GM18870 (cell line): ENCODE data around the gene LEMD1.

Experiments
- ATAC-seq: cut with Tn5 transposase; IDR thresholded peaks from one replicate; pipeline ENCODE4 v1.9.1; 2021; ENCODE audit warnings: moderate library complexity; ENCODE audit not compliant: unreplicated experiment

LEMD1 gene, protein sequence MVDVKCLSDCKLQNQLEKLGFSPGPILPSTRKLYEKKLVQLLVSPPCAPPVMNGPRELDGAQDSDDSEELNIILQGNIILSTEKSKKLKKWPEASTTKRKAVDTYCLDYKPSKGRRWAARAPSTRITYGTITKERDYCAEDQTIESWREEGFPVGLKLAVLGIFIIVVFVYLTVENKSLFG

DNA sequence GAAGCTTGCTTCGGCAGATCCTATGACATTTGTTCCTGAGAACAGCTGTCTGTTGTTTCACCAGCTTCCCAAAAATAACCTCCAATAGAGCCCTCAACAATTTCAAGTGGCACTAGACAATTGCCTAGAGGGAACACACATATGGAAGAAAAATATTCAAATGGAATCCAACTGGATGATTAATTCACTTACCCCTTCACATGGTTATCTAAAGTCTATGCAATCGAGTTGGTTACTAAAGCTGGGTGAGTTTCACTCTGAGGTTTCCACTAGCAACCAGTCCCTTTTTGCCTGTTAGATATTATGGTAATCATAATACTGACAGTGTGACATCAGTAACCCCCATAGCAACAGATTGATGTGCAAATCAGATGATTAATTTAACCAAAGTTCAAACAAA lies at the start of gene LEMD1:
Gene LEMD1 (minus strand): TSS at position 259 of the 400 bp plus-strand sequence. CDS start 1,520 bp downstream, outside the sequence.
- no peak for ATAC-seq

DNA sequence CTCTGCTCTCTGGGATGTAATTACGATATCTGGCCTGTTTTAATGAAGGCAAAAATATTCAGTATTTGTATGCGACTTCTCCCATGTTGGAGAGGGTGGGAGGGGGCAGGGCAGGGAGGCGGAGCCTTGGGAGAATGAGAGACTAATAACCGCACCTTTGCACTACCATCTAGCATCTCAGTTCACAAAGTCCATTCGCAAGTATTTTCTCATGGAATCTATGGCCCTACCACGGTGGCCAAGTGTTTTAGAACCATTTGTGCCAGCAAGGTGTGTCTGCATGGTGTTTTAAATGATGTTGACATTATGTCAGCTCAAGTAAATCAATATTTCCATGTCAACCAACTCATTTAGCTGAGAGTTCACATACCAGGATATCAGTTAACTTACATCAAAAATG lies 48.3 kb upstream of the LEMD1 start:
- ATAC-seq = no peak

DNA sequence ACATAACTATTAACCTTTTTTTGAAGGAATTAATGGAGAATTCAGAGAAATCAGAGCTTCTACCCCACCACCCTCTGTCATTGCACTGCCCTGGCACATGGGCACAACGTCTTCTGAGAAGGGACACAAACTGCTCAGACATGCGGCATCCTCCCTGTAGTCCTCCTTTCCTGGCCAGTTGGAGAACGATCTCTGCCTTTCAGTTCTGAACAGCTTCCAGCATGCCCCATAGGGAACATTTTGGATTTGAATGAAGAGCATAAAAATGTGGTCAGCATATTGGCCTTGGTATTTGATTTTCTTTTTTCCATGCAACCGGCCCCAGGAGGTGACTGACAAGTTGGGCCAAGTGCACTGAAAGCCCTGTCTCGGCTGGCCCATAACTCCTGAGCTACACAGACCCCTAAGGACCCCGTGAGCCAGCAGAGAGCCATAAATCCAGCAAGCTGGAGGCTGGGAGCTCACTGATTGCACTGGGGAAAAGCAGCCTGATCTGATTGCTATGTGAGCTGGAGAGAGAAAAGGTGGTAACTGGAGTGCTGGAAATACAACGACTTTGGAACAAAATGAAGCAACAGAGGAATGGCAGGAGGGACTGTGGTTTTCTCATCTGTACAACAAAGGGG lies 44.9 kb upstream of the LEMD1 start:
- ATAC-seq = no peak

DNA sequence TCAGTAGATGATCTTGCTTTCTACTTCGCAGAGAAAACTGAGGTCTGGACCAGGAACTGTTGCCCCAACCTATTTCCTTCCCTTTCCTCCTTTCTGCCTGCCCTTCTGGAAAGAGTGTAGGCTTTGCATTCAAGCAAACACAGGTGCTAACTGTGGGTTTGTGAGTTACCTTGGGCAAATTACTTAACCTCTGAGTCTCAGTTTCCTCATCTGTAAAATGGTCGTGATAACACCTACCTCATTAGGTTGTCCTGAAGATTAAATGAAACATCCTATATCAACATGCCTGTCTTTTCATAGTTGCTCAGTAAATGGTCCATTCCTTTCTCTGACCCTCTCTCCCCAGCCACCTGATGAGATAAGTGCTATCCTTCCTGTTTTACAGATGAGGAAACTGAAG lies 43.5 kb upstream of the LEMD1 start:
- no peak for ATAC-seq

DNA sequence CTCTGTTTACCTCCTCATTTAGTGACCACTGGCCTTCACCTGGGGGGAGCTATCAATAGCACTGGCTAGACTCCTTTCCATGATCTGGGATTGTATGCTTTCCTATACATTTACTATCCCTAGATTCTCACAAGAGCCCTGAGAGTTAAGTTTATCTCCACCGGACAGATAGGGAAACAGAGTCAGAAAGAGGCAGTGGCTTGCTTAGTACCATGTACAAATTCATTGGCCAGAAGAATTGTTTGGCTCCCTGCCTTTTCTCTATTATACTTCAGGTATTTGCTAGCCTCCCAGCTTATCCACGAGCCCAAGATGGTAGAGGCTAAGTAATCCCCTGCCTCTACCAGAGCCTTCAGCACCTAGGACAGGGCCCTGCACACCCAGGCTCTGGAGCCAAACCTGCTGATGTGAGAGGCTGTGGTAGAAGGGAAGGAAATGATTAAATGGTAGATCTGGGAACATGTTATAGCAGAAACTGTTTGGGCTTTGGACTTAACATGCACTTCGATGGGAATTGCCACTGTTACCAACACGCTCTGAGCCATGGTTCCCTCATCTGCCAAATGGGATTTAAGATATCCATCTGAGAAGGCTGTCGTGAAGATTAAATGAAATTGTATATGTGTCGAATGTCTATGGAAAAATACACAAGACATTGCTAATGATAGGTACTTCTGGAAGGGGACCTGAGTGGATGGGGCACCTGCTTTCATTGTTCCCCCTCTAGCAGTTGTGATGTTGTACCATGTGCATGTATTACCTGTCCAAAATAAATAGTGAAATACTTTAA lies 37.1 kb upstream of the LEMD1 start:
- ATAC-seq = no peak

- no peak for ATAC-seq
Measured at GRCh38 chr1:205456868-205457745, 35.3 kb upstream of the LEMD1 start.

- ATAC-seq = no peak
Measured at GRCh38 chr1:205456383-205456867, 34.6 kb upstream of the LEMD1 start.

GRCh38 chr1:205455581-205456382 lies 33.9 kb upstream of the LEMD1 start, which contains the start of gene BLACAT1:
TSS of gene BLACAT1 (minus strand) at chr1:205456045.
- ATAC-seq = no peak

DNA sequence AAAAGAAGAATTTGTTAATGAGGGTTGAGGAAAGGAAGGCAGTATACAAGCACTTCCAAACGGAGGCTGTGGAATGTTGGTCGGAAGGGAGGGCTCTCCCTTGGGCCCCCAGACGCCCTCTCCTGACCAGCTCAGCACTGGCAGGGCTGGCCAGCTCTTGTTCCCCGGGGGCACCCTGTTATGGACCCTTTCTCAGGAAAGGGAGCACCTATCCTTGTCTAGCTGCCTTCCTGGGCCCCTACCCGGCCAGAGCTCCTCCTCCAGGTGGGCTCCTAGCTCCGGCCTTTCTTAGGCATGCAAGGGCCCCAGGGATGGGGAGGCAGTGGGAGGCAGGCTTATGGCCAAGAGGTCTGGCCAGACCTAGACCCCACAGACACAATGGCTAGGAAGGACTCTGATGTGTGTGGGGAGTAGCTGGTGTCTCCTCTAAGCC lies 33.1 kb upstream of the LEMD1 start:
- ATAC-seq = no peak

DNA sequence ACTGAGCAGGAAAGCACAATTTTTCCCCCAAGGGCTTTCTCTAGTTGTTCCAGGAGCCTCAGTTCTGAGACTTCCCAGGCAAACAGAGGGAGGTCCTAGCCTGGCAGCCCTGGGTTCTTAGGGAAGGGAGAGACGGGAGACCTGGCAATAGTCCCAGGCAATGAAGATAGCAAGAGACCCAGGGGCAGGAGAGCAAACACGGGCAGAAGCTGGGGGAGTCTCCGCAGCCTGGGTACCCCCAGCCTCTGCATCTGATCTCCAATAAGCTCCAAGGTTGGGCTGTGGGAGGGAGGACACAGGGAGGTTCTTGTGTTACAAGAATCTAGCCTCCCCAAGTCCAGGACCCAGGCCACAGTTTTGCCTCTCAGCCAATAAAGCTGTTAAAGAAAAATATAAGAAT lies 31.6 kb upstream of the LEMD1 start:
- ATAC-seq = no peak

GRCh38 chr1:205452933-205453332 lies 31.1 kb upstream of the LEMD1 start:
- no peak for ATAC-seq

- no peak for ATAC-seq
Measured at GRCh38 chr1:205452364-205452763, 30.5 kb upstream of the LEMD1 start.

DNA sequence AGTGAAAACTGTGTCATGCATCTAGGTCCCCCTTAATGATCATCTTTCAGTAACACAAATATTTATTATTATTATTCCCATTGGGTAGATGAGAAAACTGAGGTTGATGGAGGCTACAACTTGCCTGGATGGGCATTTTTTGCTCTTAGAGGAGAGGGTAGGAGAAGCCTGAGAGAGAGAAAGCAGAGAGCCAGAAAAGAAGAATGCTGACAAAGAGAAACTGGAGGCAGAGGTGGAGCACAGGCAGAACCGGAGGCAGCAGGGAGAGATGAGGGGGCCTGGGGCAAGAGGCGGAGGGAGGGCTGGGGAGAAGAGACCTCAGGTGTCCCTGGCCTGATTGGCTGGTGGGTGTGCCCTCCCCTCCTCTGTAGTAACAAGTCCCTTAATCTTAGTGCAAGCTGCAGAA lies 29.9 kb upstream of the LEMD1 start:
- no peak for ATAC-seq

GRCh38 chr1:205451202-205451601 lies 29.3 kb upstream of the LEMD1 start:
- ATAC-seq = no peak

GRCh38 chr1:205450448-205450847 lies 28.6 kb upstream of the LEMD1 start:
- no peak for ATAC-seq

DNA sequence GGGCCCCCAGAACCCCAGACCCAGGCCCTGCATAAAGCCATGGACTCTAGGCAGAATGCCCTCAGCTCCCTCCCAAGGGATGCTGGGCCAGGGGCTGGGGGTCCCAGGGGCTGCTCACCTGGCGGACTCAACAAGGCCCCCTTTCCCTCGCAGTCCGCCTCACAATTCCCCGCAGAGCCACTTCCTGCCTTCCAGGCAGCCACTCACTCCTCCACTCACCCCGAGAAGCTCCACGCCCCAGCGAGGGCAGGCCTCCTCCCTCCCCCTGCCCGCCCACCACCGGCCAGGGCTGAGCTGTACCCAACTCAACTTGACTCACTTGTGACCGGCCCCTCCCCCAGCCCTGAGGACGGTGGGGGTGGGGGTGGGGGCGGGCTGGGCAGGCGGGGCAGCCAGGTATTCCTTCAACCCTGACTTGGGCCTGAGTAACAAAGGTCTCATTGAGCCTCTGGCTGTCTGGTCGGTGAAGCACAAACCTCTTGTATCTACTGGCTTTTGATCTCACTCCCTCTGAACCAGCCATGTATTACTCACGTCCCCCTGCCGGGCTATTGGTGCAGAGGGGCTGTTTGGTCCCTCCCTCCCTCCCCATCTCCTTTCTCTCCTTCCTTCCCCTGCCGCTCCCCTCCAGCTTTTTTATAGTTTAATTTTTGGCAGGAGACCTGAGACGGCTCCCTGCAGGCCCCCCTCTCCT lies 28.0 kb upstream of the LEMD1 start:
- ATAC-seq = no peak

- ATAC-seq = no peak
Measured at GRCh38 chr1:205449254-205449749, 27.4 kb upstream of the LEMD1 start.

- ATAC-seq = no peak
Measured at GRCh38 chr1:205448540-205449253, 26.8 kb upstream of the LEMD1 start.
